SJSA1 (cell line): ENCODE results near the gene RNF17. TPM values are rescaled to one million over a fixed set of nuclear protein-coding genes. Genes with fewer than 3 reads are reported as not detected.

Experiments used
- DNase-seq, 2 experiments: peaks; one replicate each; pipeline ENCODE4 v3.0.0-alpha.2; 2015 to 2020; ENCODE audit warnings: low spot score in 2 of 2, low read depth in 1 of 2
- H3K27ac ChIP-seq: fragments of 250-450 bp; sonication (Bioruptor Pico); 2 replicates; pipeline ENCODE4 v1.5.1; 2020; ENCODE audit warnings: mild to moderate bottlenecking, moderate library complexity
- H3K27me3 ChIP-seq: fragments of 250-450 bp; sonication (Bioruptor Pico); replicated peaks from 2 replicates; pipeline ENCODE4 v1.5.1; 2020; ENCODE audit warnings: mild to moderate bottlenecking, moderate library complexity
- H3K36me3 ChIP-seq: fragments of 250-450 bp; sonication (Bioruptor Pico); 2 replicates; pipeline ENCODE4 v1.5.1; 2020; ENCODE audit warnings: mild to moderate bottlenecking
- H3K4me1 ChIP-seq: fragments of 250-450 bp; sonication (Bioruptor Pico); replicated peaks from 2 replicates; pipeline ENCODE4 v1.6.1; 2021; ENCODE audit warnings: mild to moderate bottlenecking
- H3K4me3 ChIP-seq: fragments of 250-450 bp; sonication (Bioruptor Pico); 2 replicates; pipeline ENCODE4 v1.5.1; 2020; ENCODE audit warnings: mild to moderate bottlenecking
- H3K9me3 ChIP-seq: fragments of 250-450 bp; sonication (Bioruptor Pico); replicated peaks from 2 replicates; pipeline ENCODE4 v1.5.1; 2020; ENCODE audit warnings: mild to moderate bottlenecking
- total RNA-seq: library from RNA; depleted of rRNA; stranded (reverse); fragments of >200 nt; shearing (Covaris generic); gene quantifications from 2 replicates; pipeline ENCODE4 v1.2.3, GENCODE V29; 2014

Gene RNF17
- total RNA-seq, 1 experiment from 2014 or later: not detected

DNA sequence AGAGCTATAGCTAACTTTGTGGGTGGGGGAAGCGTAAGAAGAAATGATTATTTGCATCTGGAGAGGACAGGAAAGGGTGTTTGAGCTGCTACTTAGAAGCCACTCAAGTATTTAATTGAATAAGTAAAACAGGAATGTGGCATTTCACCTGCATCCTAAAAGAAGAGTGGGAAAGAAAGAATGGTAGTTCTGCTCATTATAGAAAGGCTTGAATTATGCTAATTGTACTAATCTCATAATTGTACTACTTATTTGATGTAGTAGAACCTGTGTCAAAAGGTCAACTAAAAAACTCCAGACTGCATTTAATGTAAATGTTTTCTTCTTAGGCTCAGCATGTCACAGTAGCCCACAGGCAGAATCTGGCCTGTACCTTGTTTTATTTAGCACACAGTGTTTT, 113.6 kb downstream of the RNF17 start:
- Histone ChIP-seq H3K4me1 (no peaks in the 10 kb centered on the region), H3K27ac (no peak overlapping the region), H3K36me3 (no peaks in the 10 kb centered on the region), H3K9me3 (no peaks in the 10 kb centered on the region), H3K4me3 (no peak overlapping the region), H3K27me3 (no peaks in the 10 kb centered on the region; the same call in 1 of the 2 replicates)
- DNase-seq: no peak

DNA sequence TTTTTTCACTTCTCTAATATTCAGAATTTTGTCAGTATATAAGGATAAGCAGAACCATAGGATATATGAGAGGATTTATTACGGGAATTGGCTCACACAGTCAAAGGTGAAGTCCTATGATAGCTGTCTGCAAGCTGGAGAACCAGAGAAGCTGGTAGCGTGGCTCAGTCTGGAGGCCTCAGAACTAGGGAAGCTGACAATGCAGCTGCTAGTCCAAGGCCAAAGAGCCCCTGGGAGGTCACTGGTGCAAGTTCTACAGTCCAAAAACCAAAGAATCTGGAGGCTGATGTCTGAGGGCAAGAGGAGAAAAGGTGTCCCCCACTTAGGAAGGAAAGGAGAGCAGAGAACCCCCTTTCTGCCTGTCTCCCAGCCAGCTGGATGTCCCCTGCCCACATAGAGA, 114.4 kb downstream of the RNF17 start:
- no peaks in the 10 kb centered on the region for H3K9me3 ChIP-seq
- DNase-seq: no peak
- no peak overlapping the region for H3K4me3 ChIP-seq
- H3K27ac ChIP-seq: no peak overlapping the region
- no peaks in the 10 kb centered on the region; the same call in 1 of the 2 replicates for H3K27me3 ChIP-seq
- H3K4me1 ChIP-seq: no peaks in the 10 kb centered on the region
- peaks cover under 1% of the 10 kb centered on the region; the same call in 1 of the 2 replicates for H3K36me3 ChIP-seq

DNA sequence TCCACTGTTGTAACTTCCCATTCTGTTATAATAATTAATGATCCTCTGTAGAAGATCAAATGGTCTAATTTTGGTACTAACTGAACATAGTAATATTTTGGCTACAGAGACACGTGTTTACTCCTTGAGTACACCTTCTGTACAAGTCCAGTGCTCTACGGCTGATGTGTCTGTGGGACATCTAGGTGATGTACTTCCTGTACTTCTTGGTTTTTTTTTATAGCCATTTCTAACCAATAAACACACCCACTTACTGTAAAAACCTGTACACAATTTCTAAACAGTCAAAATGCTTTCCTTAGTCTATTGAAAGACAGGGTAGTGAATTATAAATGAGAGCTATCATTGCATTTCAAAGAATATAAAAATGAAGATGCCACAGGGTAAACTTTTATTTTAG, 118.7 kb downstream of the RNF17 start:
- Histone ChIP-seq H3K9me3 (no peaks in the 10 kb centered on the region), H3K4me3 (no peak overlapping the region), H3K27ac (no peak overlapping the region)

DNA sequence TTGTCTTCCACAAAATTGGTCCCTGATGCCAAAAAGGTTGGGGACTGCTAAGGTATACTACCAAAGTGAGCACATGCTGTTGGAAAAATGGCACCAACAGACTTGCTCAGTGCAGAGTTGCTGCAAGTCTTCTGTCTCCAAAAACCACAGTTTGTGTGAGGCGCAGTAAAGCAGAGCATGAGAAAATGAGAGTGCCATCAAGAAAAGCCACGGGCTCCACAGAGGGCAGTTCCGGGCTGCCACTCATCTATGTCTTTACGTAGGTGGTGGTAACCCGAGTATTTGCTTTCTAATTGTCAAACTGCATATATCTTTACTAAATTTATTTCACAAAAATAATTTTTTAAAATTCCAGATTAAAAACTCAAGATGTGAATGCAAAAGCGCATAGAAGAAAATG, 123.8 kb downstream of the RNF17 start:
- H3K27me3 ChIP-seq: no peaks in the 10 kb centered on the region
- H3K27ac ChIP-seq: no peak overlapping the region
- no peak overlapping the region for H3K4me3 ChIP-seq
- H3K9me3 ChIP-seq: no peaks in the 10 kb centered on the region
- peaks cover 26% of the 10 kb centered on the region for H3K36me3 ChIP-seq
- no peak for DNase-seq
- no peaks in the 10 kb centered on the region for H3K4me1 ChIP-seq

More for the DNA sequence above, 118.7 kb downstream of the RNF17 start:
- Histone ChIP-seq H3K27me3 (no peaks in the 10 kb centered on the region), H3K4me1 (no peaks in the 10 kb centered on the region), H3K36me3 (peaks cover 21% of the 10 kb centered on the region)
- no peak for DNase-seq

DNA sequence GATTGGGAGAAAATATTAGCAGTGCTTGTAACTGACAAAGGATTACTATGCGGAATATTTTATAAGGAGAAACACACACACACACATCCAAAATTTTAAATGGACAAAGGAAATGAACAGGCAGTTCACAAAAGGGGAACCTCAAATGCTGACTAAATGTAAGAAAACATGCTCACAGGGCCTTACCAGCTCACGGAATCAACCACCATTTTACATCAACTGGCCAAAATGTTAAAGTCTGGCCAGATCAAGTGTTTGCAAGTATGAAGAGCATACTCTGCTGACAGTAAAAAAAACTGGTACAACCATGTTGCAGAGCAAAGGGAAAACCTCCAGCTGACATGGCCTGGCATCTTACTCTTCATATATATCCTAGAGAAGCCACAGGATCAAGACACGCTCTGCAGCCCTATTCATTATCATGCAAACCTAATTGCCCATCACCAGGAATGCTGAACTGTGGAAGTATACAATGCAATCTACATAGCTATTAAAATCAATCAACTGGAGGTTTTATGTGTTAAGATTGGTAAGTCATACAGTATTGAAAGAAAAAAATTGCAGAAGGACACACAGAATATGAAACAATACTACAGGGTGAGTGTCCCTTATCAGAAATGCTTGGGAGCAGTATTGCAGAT, 124.4 kb downstream of the RNF17 start:
- DNase-seq: no peak
- H3K36me3 ChIP-seq: peaks cover 28% of the 10 kb centered on the region
- H3K4me1 ChIP-seq: no peaks in the 10 kb centered on the region
- no peaks in the 10 kb centered on the region for H3K27me3 ChIP-seq
- H3K9me3 ChIP-seq: no peaks in the 10 kb centered on the region
- no peak overlapping the region for H3K4me3 ChIP-seq
- no peak overlapping the region for H3K27ac ChIP-seq

DNA sequence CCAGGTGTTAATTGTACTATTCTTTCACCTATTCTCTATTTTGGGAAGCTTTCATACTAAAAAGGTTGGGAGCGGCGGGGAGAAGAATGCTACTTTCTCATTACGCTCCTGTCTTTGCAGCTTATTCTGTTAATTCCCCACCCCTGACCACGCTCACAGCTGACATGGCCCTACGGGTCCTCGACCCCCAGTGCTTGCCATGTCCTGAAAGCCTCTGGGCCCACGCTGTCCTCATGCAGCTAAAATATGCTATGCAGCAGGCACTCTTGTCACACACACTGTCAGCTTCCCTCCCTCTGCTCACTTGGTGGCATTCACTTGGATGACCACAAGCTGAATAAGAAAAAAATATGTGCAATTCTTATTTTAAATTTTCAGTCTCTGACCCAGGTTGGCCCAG, 126.3 kb downstream of the RNF17 start:
- Histone ChIP-seq H3K4me1 (no peaks in the 10 kb centered on the region), H3K27ac (no peak overlapping the region), H3K27me3 (no peaks in the 10 kb centered on the region), H3K36me3 (peaks cover 14% of the 10 kb centered on the region), H3K9me3 (no peaks in the 10 kb centered on the region), H3K4me3 (no peak overlapping the region)
- no peak for DNase-seq

DNA sequence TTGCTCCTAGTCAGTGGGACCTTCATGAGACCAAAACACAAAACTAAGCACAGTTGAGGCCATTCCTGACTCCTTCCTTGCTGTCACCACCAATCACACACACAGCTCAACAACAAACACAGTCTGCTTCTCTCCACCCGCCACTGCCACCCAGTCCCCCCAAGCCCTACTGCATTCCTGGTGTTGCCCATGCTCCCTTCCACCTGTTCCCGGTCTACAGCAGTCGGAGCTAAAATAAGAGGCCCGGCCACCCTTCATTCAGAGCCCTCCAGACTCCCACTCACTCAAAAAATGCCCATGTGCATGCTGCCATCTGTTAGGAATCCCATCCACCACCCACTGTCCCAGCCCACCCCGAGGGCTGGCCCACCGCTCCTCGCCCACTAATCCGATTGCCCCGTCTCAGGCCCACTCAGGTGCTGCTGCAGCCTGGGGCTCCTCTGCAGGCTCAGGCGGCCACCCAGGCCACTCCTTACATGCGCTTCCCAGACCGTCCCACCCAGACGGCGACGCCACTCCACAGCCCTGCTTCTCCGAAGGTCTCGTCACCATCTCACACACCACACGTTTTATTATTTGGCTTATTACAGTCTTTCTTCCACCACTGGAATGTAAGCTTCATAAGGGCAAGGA, 127.6 kb downstream of the RNF17 start:
- DNase-seq: no peak
- Histone ChIP-seq H3K27me3 (no peaks in the 10 kb centered on the region), H3K4me3 (no peak overlapping the region), H3K9me3 (no peaks in the 10 kb centered on the region), H3K27ac (no peak overlapping the region), H3K4me1 (no peaks in the 10 kb centered on the region), H3K36me3 (peaks cover 13% of the 10 kb centered on the region)

DNA sequence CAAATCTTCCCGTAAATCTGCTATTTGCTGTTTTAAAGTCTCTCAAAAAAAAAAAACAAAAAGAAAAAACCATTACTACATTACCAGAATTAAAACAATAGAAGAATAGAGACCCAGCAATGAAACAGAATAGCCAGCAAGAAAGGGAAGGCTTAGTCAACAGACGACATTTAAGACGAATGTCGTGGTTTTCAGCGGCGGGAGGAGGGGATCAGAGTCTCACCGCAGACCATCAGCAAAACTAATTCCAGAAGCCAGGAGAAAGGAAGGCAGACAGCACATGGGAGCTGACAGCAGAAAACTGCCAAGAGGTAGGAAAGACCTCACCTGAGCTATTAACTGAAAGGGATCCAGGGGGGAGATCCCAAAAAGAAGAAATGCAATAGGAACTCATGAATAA, 128.9 kb downstream of the RNF17 start:
- H3K36me3 ChIP-seq: peaks cover 13% of the 10 kb centered on the region
- no peaks in the 10 kb centered on the region for H3K27me3 ChIP-seq
- no peak for DNase-seq
- H3K27ac ChIP-seq: no peak overlapping the region
- no peaks in the 10 kb centered on the region for H3K4me1 ChIP-seq
- no peak overlapping the region for H3K4me3 ChIP-seq
- H3K9me3 ChIP-seq: no peaks in the 10 kb centered on the region

DNA sequence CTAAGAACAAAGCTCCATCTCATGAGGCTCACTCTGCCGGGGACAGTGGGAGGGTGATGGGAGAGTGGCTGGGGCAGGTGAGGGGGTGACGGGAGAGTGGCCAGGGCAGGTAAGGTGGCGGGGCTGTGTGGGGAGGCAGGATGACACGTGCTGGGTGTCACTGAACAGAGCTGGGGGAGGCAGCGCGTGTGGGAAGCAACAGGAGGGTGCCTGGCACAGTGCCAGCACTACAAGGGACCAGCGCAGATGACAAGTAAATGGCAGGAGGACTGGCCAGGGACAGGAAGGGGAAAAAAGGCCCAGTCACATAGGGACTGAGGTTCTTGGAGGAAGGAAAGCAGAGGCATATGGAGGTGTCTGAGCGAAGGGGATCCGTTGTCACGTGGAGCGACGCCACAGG, 129.9 kb downstream of the RNF17 start:
- H3K4me1 ChIP-seq: no peaks in the 10 kb centered on the region
- no peak overlapping the region for H3K4me3 ChIP-seq
- DNase-seq: no peak
- H3K27me3 ChIP-seq: no peaks in the 10 kb centered on the region
- peaks cover 18% of the 10 kb centered on the region for H3K36me3 ChIP-seq
- H3K9me3 ChIP-seq: no peaks in the 10 kb centered on the region
- H3K27ac ChIP-seq: no peak overlapping the region

DNA sequence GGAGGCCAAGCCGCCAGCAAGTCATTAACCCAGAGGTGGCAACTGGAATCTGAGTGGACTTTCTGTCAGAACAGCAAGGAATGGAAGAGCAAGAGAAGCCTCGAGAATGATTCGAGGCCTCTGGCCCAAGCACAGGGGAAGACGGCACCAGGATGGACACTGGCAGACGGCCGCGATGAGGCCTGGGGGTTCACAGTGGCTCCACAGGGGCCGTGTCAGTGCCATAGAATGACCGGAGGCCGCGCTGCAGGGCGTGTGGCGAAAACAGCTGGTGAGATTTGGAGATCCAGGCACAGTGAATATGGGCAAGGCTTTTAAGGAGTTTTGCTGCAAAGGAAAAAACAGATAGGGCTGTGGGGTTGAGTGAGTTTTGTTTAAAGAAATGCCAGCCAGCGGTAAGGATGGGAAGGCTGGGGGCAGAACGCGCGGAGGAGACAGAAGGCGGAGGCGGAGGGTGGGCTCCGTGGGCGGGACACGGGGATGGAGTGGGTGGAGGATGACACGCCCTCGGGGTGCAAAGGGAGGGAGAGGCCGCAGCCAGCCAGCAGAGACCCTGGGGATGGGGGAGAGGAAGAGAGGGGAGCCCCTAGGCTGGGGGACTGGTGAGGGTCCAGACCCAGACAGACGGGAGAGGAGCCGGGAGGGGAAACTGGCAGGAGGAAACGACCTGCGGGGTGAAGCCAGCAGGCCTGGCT, 130.5 kb downstream of the RNF17 start:
- no peaks in the 10 kb centered on the region for H3K27me3 ChIP-seq
- H3K4me3 ChIP-seq: no peak overlapping the region
- no peak overlapping the region for H3K27ac ChIP-seq
- no peaks in the 10 kb centered on the region for H3K9me3 ChIP-seq
- peaks cover 22% of the 10 kb centered on the region for H3K36me3 ChIP-seq
- no peak for DNase-seq
- H3K4me1 ChIP-seq: no peaks in the 10 kb centered on the region

DNA sequence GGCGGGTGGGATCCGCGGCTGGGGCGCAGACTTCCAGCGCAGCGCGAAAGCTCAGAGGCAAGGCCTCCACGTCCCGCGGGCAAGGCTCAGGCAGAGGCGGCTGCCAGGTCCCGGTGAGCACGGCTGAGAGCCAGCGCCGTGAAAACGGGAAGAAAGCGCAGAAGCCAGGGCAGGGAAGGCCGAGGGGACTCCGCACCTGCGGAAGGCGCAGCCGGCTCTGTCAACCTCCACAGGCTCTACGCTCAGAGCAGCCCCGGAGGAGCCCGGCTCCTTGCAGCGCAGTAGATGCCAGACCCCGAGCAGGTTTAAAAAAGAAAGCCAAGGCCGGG, 131.0 kb downstream of the RNF17 start:
- H3K36me3 ChIP-seq: peaks cover 22% of the 10 kb centered on the region

DNA sequence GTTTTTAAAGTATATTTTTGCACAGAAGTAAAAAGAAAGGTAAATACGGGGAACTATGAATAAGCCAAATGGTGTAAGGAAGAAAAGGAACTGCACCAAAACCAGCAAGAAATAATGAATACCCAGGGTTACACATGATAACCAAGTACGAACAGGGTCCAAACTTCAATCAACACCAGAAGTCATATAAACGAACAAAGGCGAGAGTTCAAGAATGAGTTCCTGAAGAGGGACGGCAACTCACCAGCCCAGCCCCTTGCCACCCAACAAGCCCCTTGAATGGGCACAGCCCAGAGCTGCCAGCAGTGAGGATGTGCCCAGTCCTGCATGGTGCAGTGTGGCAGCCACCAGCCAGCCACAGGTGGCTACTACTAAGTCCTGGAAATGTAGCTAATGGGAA, 132.1 kb downstream of the RNF17 start:
- no peak for DNase-seq
- peaks cover 26% of the 10 kb centered on the region for H3K36me3 ChIP-seq
- no peaks in the 10 kb centered on the region for H3K4me1 ChIP-seq
- no peaks in the 10 kb centered on the region for H3K9me3 ChIP-seq
- no peaks in the 10 kb centered on the region for H3K27me3 ChIP-seq
- no peak overlapping the region for H3K27ac ChIP-seq
- H3K4me3 ChIP-seq: no peak overlapping the region

More for the DNA sequence above, 131.0 kb downstream of the RNF17 start:
- DNase-seq: no peak
- Histone ChIP-seq H3K9me3 (no peaks in the 10 kb centered on the region), H3K4me1 (no peaks in the 10 kb centered on the region), H3K27ac (no peak overlapping the region), H3K4me3 (no peak overlapping the region), H3K27me3 (no peaks in the 10 kb centered on the region)

DNA sequence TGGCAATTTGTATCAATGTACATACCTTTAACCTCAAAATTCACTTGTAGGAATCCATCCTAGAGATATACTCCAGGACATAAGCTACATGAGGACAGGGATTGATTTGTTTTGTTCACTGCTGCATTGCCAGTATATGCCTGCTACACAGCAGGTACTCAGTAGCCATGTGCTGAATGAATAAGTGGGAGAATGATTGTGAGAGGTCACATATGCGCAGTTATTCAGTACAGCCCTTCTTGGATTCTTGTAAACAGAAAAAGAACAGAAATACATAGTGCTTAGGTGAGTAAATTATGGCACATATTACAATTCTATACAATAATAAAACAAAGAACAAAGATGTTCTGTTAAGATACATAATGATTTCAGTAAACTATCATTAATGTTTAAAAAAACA, 133.3 kb downstream of the RNF17 start:
- no peak for DNase-seq
- H3K4me1 ChIP-seq: no peaks in the 10 kb centered on the region
- H3K9me3 ChIP-seq: no peaks in the 10 kb centered on the region
- no peak overlapping the region for H3K27ac ChIP-seq
- no peaks in the 10 kb centered on the region for H3K27me3 ChIP-seq
- H3K36me3 ChIP-seq: peaks cover 23% of the 10 kb centered on the region
- H3K4me3 ChIP-seq: no peak overlapping the region

DNA sequence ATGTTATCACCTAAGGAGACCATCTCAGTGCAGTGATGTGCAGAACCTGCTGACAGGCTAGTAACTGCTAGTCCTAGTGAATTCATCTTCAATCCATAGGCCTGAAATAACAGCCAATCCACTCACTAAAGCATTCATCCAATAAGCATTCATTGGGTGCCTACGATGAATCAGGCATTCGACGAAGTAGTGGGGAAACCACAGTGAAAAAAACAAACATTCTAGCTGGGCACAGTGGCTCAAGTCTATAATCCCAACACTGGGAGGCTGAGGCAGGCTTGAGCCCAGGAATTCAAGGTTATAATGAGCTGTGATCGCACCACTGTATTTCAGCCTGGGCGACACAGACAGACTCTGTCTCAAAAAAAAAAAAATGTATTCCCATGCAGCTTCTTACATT, 135.6 kb downstream of the RNF17 start:
- H3K36me3 ChIP-seq: peaks cover 27% of the 10 kb centered on the region
- H3K27ac ChIP-seq: no peak overlapping the region
- H3K27me3 ChIP-seq: no peaks in the 10 kb centered on the region
- H3K9me3 ChIP-seq: no peaks in the 10 kb centered on the region
- no peaks in the 10 kb centered on the region for H3K4me1 ChIP-seq
- no peak overlapping the region for H3K4me3 ChIP-seq
- DNase-seq: peak in 1 of 2 experiments; percentile 3
